Measurements from ENCODE around the gene CCL11. TPM values are rescaled to one million over a fixed set of nuclear protein-coding genes. Genes with fewer than 3 reads are reported as not detected.

CCL11 gene
- total RNA-seq, 1 experiment from 2014 or later = not detected

DNA sequence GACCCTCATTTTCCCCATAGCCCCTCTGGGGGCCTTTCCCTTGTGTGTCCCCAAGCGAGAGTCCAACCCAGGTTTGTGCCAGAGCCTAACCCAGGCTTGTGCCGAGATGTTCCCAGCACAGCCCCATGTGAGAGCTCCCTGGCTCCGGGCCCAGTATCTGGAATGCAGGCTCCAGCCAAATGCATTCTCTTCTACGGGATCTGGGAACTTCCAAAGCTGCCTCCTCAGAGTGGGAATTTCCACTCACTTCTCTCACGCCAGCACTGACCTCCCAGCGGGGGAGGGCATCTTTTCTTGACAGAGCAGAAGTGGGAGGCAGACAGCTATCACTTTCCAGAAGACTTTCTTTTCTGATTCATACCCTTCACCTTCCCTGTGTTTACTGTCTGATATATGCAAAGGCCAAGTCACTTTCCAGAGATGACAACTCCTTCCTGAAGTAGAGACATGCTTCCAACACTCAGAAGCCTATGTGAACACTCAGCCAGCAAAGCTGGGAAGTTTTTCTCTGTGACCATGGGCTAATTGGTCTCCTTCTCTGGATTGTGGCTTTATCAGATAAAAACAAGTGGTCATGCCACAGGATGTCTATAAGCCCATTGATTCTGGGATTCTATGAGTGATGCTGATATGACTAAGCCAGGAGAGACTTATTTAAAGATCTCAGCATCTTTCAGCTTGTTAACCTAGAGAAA lies 33.0 kb upstream of the CCL11 start:
- peak; percentile 58 to 61 for DNase-seq
- no peak overlapping the region for H3K4me3 ChIP-seq
- peaks cover 36% of the 10 kb centered on the region for H3K4me1 ChIP-seq
- no peaks in the 10 kb centered on the region for H3K27me3 ChIP-seq
- H3K9me3 ChIP-seq (replicated peaks) = no peaks in the 10 kb centered on the region
- H3K36me3 ChIP-seq = no peaks in the 10 kb centered on the region
- H3K27ac ChIP-seq = no peak overlapping the region

DNA sequence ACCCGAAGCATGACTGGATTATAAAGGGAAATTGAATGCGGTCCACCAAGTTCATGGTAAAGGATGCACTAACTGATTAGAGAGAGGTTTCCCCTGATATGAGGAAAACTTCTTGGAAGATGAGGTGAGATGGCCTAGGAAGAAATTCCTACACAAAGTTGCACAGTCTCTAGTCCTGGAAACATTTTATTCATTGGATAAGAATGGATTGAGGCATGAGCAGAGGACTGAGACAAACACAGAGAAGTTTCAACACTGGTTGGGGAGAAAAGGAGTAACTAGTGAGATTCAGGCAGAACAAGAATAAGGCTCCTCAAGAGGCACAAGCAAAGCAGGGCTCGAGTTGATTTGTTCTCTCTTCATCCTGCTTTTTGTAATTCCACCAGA lies 32.4 kb upstream of the CCL11 start:
- peaks cover 36% of the 10 kb centered on the region for H3K4me1 ChIP-seq
- no peak for DNase-seq
- H3K36me3 ChIP-seq = no peaks in the 10 kb centered on the region
- H3K27me3 ChIP-seq = no peaks in the 10 kb centered on the region
- no peak overlapping the region for H3K4me3 ChIP-seq
- no peaks in the 10 kb centered on the region for H3K9me3 ChIP-seq (replicated peaks)
- H3K27ac ChIP-seq = no peak overlapping the region

- Histone ChIP-seq H3K9me3 (replicated peaks) (no peaks in the 10 kb centered on the region), H3K4me3 (no peak overlapping the region; the same call in 1 of the 2 replicates), H3K4me1 (peaks cover 36% of the 10 kb centered on the region), H3K27me3 (no peaks in the 10 kb centered on the region), H3K36me3 (no peaks in the 10 kb centered on the region), H3K27ac (peak overlapping the region; percentile 73; the same call in 1 of the 2 replicates)
- no peak for DNase-seq
Measured at GRCh38 chr17:34254146-34254545, 31.4 kb upstream of the CCL11 start.

- peak within 1 kb of the TSS; percentile 56 for H3K4me3 ChIP-seq
- peak within 1 kb of the TSS; percentile 73 for H3K27ac ChIP-seq
- peaks cover 36% of the 10 kb centered on the region for H3K4me1 ChIP-seq
- no peaks in the 10 kb centered on the region for H3K9me3 ChIP-seq (replicated peaks)
- no peaks in the 10 kb centered on the region for H3K36me3 ChIP-seq
- peak; percentile 82 to 90 for DNase-seq
- H3K27me3 ChIP-seq = no peaks in the 10 kb centered on the region
Measured at GRCh38 chr17:34254651-34255380, 30.7 kb upstream of the CCL11 start, which contains the start of gene CCL2. Gene CCL2, plus strand, starts transcription at chr17:34255285. Its CDS starts 65 bp downstream, at chr17:34255350.

DNA sequence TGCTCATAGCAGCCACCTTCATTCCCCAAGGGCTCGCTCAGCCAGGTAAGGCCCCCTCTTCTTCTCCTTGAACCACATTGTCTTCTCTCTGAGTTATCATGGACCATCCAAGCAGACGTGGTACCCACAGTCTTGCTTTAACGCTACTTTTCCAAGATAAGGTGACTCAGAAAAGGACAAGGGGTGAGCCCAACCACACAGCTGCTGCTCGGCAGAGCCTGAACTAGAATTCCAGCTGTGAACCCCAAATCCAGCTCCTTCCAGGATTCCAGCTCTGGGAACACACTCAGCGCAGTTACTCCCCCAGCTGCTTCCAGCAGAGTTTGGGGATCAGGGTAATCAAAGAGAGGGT lies 30.2 kb upstream of the CCL11 start:
- no peaks in the 10 kb centered on the region for H3K36me3 ChIP-seq
- peak overlapping the region; percentile 73 for H3K27ac ChIP-seq
- no peaks in the 10 kb centered on the region for H3K27me3 ChIP-seq
- peak overlapping the region; percentile 56 for H3K4me3 ChIP-seq
- no peak for DNase-seq
- H3K9me3 ChIP-seq (replicated peaks) = no peaks in the 10 kb centered on the region
- H3K4me1 ChIP-seq = peaks cover 35% of the 10 kb centered on the region

DNA sequence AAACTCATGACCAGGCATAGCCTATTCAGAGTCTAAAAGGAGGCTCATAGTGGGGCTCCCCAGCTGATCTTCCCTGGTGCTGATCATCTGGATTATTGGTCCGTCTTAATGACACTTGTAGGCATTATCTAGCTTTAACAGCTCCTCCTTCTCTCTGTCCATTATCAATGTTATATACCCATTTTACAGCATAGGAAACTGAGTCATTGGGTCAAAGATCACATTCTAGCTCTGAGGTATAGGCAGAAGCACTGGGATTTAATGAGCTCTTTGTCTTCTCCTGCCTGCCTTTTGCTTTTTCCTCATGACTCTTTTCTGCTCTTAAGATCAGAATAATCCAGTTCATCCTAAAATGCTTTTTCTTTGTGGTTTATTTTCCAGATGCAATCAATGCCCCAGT lies 29.7 kb upstream of the CCL11 start:
- Histone ChIP-seq H3K27ac (no peak overlapping the region), H3K27me3 (no peaks in the 10 kb centered on the region), H3K36me3 (no peaks in the 10 kb centered on the region), H3K4me1 (peaks cover 30% of the 10 kb centered on the region), H3K9me3 (replicated peaks) (no peaks in the 10 kb centered on the region), H3K4me3 (peak overlapping the region; percentile 56; the same call in 1 of the 2 replicates)
- DNase-seq = no peak

GRCh38 chr17:34257299-34257985 lies 28.1 kb upstream of the CCL11 start:
- Histone ChIP-seq H3K27me3 (no peaks in the 10 kb centered on the region), H3K4me3 (no peak overlapping the region), H3K27ac (no peak overlapping the region), H3K4me1 (peaks cover 16% of the 10 kb centered on the region), H3K36me3 (no peaks in the 10 kb centered on the region), H3K9me3 (replicated peaks) (no peaks in the 10 kb centered on the region)
- DNase-seq = no peak

- H3K36me3 ChIP-seq = no peaks in the 10 kb centered on the region
- no peak overlapping the region for H3K4me3 ChIP-seq
- H3K9me3 ChIP-seq (replicated peaks) = no peaks in the 10 kb centered on the region
- no peak for DNase-seq
- peaks cover 11% of the 10 kb centered on the region for H3K4me1 ChIP-seq
- no peak overlapping the region for H3K27ac ChIP-seq
- H3K27me3 ChIP-seq = no peaks in the 10 kb centered on the region
Measured at GRCh38 chr17:34257986-34258326, 27.6 kb upstream of the CCL11 start.

DNA sequence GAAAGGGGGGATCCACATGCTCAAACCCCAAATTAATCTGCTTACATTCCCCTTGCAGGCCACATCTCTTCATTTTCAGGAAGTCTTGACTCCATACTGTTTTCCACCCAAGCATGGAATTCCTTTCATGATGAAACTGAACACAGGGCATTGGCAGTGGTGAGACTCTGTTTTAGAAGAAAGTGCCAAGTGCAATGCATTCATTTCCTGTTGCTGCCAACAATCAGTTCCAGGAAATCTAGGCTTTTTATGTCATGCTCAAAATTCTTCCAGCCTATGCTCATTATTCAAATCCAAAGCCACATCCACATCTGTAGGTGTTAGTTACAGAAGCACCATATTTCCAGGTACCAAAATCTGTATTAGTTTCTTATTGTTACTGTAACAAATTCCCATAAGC lies 26.4 kb upstream of the CCL11 start:
- no peak for DNase-seq
- Histone ChIP-seq H3K36me3 (no peaks in the 10 kb centered on the region), H3K4me3 (no peak overlapping the region), H3K9me3 (replicated peaks) (no peaks in the 10 kb centered on the region), H3K27me3 (no peaks in the 10 kb centered on the region), H3K4me1 (peaks cover 6% of the 10 kb centered on the region), H3K27ac (no peak overlapping the region)

GRCh38 chr17:34260861-34261260 lies 24.7 kb upstream of the CCL11 start:
- Histone ChIP-seq H3K4me1 (no peaks in the 10 kb centered on the region), H3K27me3 (no peaks in the 10 kb centered on the region; the same call in 1 of the 2 replicates), H3K27ac (no peak overlapping the region), H3K9me3 (replicated peaks) (no peaks in the 10 kb centered on the region), H3K36me3 (no peaks in the 10 kb centered on the region), H3K4me3 (no peak overlapping the region)
- DNase-seq = no peak

GRCh38 chr17:34261568-34262337 lies 23.8 kb upstream of the CCL11 start:
- DNase-seq = no peak
- Histone ChIP-seq H3K27ac (no peak overlapping the region), H3K4me3 (no peak overlapping the region)

DNA sequence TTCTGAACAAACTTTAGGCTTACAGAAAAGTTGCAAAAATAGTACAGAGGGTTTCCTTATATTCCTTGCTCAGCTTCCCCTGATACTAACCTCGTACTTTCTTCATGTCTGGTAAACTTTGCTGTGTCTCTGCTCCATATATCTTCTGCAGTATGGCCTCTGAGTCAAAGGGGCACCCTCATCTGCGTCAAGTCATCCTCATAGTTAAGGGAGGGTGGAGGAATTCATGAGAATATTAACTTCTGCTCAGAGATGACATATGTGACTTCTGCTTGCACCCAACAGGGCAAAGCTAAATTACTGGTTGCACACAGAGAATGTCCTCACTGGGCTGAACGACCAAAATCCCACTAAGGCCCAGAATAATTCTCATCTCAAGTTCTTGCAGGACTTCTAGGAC lies 19.8 kb upstream of the CCL11 start:
- H3K4me3 ChIP-seq = no peak overlapping the region
- H3K27ac ChIP-seq = no peak overlapping the region
- no peaks in the 10 kb centered on the region for H3K36me3 ChIP-seq
- H3K9me3 ChIP-seq (replicated peaks) = no peaks in the 10 kb centered on the region
- no peak for DNase-seq
- H3K4me1 ChIP-seq = no peaks in the 10 kb centered on the region
- peaks cover 9% of the 10 kb centered on the region for H3K27me3 ChIP-seq

More at GRCh38 chr17:34261568-34262337, 23.8 kb upstream of the CCL11 start:
- no peaks in the 10 kb centered on the region for H3K4me1 ChIP-seq
- H3K27me3 ChIP-seq = no peaks in the 10 kb centered on the region; the same call in 1 of the 2 replicates
- no peaks in the 10 kb centered on the region for H3K36me3 ChIP-seq
- H3K9me3 ChIP-seq (replicated peaks) = no peaks in the 10 kb centered on the region

DNA sequence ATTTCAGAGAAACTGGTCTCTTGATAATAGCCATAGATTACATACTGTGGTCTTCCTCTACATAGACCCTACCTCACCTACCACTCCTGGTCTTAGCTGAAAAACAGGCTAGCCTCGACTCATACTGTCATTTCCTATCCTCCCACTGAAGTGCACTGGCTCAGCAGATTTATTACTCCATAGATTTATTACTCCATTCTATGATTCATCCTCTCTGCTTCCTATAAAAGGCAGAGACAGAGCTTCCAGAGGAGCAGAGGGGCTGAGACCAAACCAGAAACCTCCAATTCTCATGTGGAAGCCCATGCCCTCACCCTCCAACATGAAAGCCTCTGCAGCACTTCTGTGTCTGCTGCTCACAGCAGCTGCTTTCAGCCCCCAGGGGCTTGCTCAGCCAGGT lies 15.6 kb upstream of the CCL11 start, which contains the start of gene CCL7:
Gene CCL7, plus strand, starts transcription at position 253 of the 400 bp plus-strand sequence. Its CDS starts 70 bp downstream, at position 323.
- Histone ChIP-seq H3K27ac (no peak within 1 kb of the TSS), H3K4me1 (no peaks in the 10 kb centered on the region), H3K36me3 (no peaks in the 10 kb centered on the region), H3K27me3 (peaks cover 9% of the 10 kb centered on the region), H3K4me3 (no peak within 1 kb of the TSS), H3K9me3 (replicated peaks) (no peaks in the 10 kb centered on the region)
- DNase-seq = no peak

DNA sequence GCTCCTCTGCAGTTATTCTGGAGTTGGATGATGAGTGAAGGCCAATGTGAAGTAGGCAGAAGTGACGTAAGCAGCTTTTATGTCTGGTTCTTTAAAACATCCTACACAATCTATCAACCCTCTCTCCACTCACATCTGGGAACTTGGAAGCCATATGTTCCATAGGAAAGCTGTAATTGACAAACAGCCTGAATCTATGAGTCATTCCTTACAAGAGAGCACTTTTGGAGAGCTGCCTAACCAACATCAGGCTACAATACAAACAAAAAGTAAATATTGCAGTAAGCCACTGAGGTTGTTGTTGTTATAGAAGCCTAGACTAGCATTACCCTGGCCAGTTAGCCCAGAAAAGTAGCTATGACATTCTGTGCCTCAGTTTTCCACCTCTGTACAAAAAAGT lies 9.7 kb upstream of the CCL11 start:
- Histone ChIP-seq H3K27ac (no peak overlapping the region), H3K9me3 (replicated peaks) (no peaks in the 10 kb centered on the region), H3K4me1 (peaks cover 7% of the 10 kb centered on the region; the same call in 1 of the 2 replicates), H3K4me3 (no peak overlapping the region), H3K27me3 (no peaks in the 10 kb centered on the region), H3K36me3 (no peaks in the 10 kb centered on the region)
- DNase-seq = no peak

Measured in SJCRH30 (cell line).